ENCODE data around the gene TMEM192.

TMEM192 gene

GRCh38 chr4:165136529-165136928 lies 23.9 kb upstream of the TMEM192 start:
- TF ChIP-seq CTCF (IDR thresholded peaks at IDR 0.05; ENCODE audit: low read length): no peak
- no peak for TF ChIP-seq EZH2 (optimal IDR thresholded peaks at IDR 0.05; ENCODE audit: low read depth, low read length)
- TF ChIP-seq EZH2phosphoT487 (IDR thresholded peaks at IDR 0.05; ENCODE audit: low read length): no peak
- DNase-seq: no peak

GRCh38 chr4:165133150-165133549 lies 20.5 kb upstream of the TMEM192 start:
- no peaks in the 10 kb centered on the region for H4K20me1 ChIP-seq (ENCODE audit: insufficient read depth, low read length)
- H3K4me3 ChIP-seq (ENCODE audit: low read length): no peak overlapping the region
- H3K79me2 ChIP-seq (ENCODE audit: low read length): no peaks in the 10 kb centered on the region
- no peak overlapping the region for H3K9ac ChIP-seq (ENCODE audit: low read length)
- H3K27me3 ChIP-seq (replicated peaks; ENCODE audit: insufficient read depth, low read length): peaks cover 7% of the 10 kb centered on the region; the same call in 1 of the 2 replicates
- no peaks in the 10 kb centered on the region for H3F3A ChIP-seq (ENCODE audit: insufficient read depth, low read length)
- H2AFZ ChIP-seq (ENCODE audit: low read length): no peak overlapping the region
- H3K4me1 ChIP-seq (ENCODE audit: low read length): peaks cover 10% of the 10 kb centered on the region
- no peak for TF ChIP-seq EZH2 (optimal IDR thresholded peaks at IDR 0.05; ENCODE audit: low read depth, low read length)
- no peak for TF ChIP-seq CTCF (IDR thresholded peaks at IDR 0.05; ENCODE audit: low read length)
- no peak for TF ChIP-seq EZH2phosphoT487 (IDR thresholded peaks at IDR 0.05; ENCODE audit: low read length)
- H3K9me3 ChIP-seq (replicated peaks; ENCODE audit: insufficient read depth, low read length): no peaks in the 10 kb centered on the region
- no peaks in the 10 kb centered on the region for H3K9me2 ChIP-seq (replicated peaks; ENCODE audit: insufficient read depth, low read length)
- H3K27ac ChIP-seq (ENCODE audit: low read length): no peak overlapping the region
- no peaks in the 10 kb centered on the region for H3K36me3 ChIP-seq (replicated peaks; ENCODE audit: insufficient read depth, low read length)
- peak overlapping the region; percentile 7 for H3K4me2 ChIP-seq (ENCODE audit: low read depth, low read length)
- no peak for DNase-seq

More at GRCh38 chr4:165136529-165136928, 23.9 kb upstream of the TMEM192 start:
- H3K36me3 ChIP-seq (replicated peaks; ENCODE audit: insufficient read depth, low read length): no peaks in the 10 kb centered on the region
- no peaks in the 10 kb centered on the region for H4K20me1 ChIP-seq (ENCODE audit: insufficient read depth, low read length)
- peaks cover 10% of the 10 kb centered on the region for H3K4me1 ChIP-seq (ENCODE audit: low read length)
- no peaks in the 10 kb centered on the region for H3K27me3 ChIP-seq (replicated peaks; ENCODE audit: insufficient read depth, low read length)
- no peak overlapping the region for H3K4me3 ChIP-seq (ENCODE audit: low read length)
- no peaks in the 10 kb centered on the region for H3K9me3 ChIP-seq (replicated peaks; ENCODE audit: insufficient read depth, low read length)
- no peak overlapping the region for H3K27ac ChIP-seq (ENCODE audit: low read length)
- H3K4me2 ChIP-seq (ENCODE audit: low read depth, low read length): no peak overlapping the region
- no peaks in the 10 kb centered on the region for H3K79me2 ChIP-seq (ENCODE audit: low read length)
- H3K9me2 ChIP-seq (replicated peaks; ENCODE audit: insufficient read depth, low read length): no peaks in the 10 kb centered on the region
- H2AFZ ChIP-seq (ENCODE audit: low read length): no peak overlapping the region
- no peaks in the 10 kb centered on the region for H3F3A ChIP-seq (ENCODE audit: insufficient read depth, low read length)
- H3K9ac ChIP-seq (ENCODE audit: low read length): no peak overlapping the region

GRCh38 chr4:165131247-165131832 lies 18.7 kb upstream of the TMEM192 start:
- no peaks in the 10 kb centered on the region for H4K20me1 ChIP-seq (ENCODE audit: insufficient read depth, low read length)
- H3F3A ChIP-seq (ENCODE audit: insufficient read depth, low read length): no peaks in the 10 kb centered on the region
- peak; percentile 77 for DNase-seq
- no peak overlapping the region for H3K4me3 ChIP-seq (ENCODE audit: low read length)
- H3K36me3 ChIP-seq (replicated peaks; ENCODE audit: insufficient read depth, low read length): no peaks in the 10 kb centered on the region
- H3K4me1 ChIP-seq (ENCODE audit: low read length): peaks cover 10% of the 10 kb centered on the region
- no peak overlapping the region for H3K9ac ChIP-seq (ENCODE audit: low read length)
- peaks cover 7% of the 10 kb centered on the region; the same call in 1 of the 2 replicates for H3K27me3 ChIP-seq (replicated peaks; ENCODE audit: insufficient read depth, low read length)
- H3K27ac ChIP-seq (ENCODE audit: low read length): no peak overlapping the region
- TF ChIP-seq EZH2phosphoT487 (IDR thresholded peaks at IDR 0.05; ENCODE audit: low read length) (no peak), CTCF (IDR thresholded peaks at IDR 0.05; ENCODE audit: low read length) (peak; percentile 89)
- no peak overlapping the region for H2AFZ ChIP-seq (ENCODE audit: low read length)
- H3K4me2 ChIP-seq (ENCODE audit: low read depth, low read length): no peak overlapping the region
- H3K9me2 ChIP-seq (replicated peaks; ENCODE audit: insufficient read depth, low read length): no peaks in the 10 kb centered on the region
- H3K9me3 ChIP-seq (replicated peaks; ENCODE audit: insufficient read depth, low read length): no peaks in the 10 kb centered on the region
- no peaks in the 10 kb centered on the region for H3K79me2 ChIP-seq (ENCODE audit: low read length)

All from MM.1S (cell line).